SIG-M5 (cell line): ENCODE data around the gene CCDC141.

Experiments used
- DNase-seq: peaks from one replicate; lab custom pipeline; 2025; lab: John Stamatoyannopoulos, UW

CCDC141 gene

DNA sequence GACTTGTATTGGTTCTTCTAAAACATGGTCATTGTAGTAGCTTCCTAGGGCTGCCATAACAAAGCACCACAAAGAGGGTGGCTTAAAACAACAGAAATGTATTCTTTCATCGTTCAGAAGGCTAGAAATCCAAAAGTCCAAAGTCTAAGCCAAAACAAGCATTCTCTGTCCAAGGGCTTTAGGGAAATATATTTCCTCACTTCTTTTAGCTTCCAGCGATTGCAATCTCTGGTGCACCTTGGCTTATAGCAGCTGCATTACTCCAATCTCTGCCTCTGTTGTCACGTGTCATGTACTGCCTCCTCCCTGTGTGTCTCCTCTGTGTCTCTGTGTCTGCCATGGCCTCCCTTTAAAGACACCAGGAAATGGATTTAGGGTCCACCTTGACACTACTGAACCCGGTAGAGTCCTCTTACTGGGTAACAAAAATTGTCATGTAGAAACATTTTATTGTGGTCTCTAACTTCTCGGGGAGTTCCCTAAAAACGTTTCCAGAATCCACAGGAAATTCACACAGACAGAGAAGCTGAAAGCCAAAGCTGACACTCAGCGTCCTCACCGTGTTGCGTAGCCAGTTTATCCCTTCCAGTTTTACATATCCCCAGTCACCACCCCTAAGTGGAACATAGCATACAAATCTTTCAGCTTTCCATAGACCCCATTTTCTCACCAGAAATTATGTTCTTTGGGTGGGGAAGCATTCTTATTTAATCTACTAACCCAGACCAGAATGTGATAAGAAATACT, 222.0 kb downstream of the CCDC141 start:
- no peak for DNase-seq

GRCh38 chr2:178827111-178827510, 222.8 kb downstream of the CCDC141 start:
- DNase-seq: no peak

GRCh38 chr2:178825183-178825582, 224.8 kb downstream of the CCDC141 start:
- DNase-seq: no peak

DNA sequence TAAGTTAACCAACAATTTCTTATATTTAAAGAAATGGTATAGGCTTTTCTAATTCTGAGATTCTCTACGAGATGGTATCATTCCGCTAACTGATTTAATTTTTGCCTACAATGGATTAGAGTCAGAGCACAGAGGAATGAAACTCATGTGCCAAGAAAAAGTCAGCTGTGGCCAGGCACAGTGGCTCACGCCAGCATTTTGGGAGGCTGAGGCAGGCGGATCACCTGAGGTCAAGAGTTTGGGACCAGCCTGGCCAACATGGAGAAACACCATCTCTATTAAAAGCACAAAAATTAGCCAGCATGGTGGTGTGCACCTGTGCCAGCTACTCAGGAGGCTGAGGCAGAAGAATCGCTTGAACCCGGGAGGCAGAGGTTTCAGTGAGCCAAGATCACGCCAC, 225.8 kb downstream of the CCDC141 start:
- no peak for DNase-seq

- DNase-seq: no peak
Measured at GRCh38 chr2:178819992-178820391, 229.9 kb downstream of the CCDC141 start.

GRCh38 chr2:178819147-178819875, 230.6 kb downstream of the CCDC141 start:
- no peak for DNase-seq

DNA sequence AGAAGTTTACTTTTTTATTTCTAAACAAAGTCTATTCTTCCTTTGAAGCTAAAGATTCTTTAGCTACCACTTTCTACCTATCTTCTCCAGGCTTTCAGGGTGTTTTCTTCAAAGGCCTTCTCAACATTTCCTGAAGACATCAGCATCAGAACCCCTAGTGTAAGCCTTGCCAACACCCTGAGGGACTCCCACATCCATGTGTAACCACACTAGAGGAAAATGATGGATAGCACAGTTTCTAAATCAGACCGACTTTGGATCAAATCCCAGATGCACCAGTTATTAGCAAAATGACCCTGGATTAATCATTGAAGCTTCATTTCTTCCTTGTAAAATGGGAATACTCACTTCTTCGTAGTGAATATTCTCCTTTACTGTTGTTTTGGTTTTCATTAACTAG, 238.0 kb downstream of the CCDC141 start:
- DNase-seq: no peak

DNA sequence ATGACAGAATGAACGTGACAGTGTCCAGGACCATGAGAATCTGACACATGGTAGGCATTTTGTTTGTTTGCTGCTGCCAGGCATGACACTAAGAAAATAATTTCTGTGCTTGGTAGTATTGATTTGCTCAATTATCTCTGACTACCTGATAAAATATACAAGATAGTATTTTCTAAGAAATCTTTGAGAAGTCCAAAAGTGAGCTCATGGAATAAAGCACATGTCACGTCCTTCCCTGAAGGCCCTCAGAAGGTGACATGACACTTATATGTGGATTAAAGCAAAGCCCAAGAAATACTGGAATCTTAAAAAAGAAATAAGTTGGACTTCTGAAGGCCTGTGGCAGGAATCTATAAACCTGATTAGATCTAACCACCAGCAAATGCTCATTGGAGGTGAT, 238.9 kb downstream of the CCDC141 start:
- no peak for DNase-seq

DNA sequence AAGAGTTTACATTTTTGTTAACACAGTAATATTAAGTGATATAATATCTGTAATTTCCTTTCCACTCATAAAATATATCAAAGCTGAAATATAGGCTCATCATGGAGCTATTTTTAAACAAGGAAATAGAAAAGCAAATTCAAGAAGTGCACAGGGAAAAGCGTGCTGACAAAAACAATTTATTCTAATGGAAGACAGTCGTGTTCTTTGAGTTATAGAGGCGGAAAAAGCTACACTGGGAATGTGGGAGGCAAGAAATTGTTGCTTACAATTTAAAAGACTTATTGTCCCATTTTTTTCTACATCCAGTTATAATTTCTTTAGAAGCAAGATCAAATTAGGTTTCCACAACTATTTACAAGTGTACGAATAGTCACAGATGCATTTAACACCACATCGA, 239.5 kb downstream of the CCDC141 start:
- DNase-seq: no peak

DNA sequence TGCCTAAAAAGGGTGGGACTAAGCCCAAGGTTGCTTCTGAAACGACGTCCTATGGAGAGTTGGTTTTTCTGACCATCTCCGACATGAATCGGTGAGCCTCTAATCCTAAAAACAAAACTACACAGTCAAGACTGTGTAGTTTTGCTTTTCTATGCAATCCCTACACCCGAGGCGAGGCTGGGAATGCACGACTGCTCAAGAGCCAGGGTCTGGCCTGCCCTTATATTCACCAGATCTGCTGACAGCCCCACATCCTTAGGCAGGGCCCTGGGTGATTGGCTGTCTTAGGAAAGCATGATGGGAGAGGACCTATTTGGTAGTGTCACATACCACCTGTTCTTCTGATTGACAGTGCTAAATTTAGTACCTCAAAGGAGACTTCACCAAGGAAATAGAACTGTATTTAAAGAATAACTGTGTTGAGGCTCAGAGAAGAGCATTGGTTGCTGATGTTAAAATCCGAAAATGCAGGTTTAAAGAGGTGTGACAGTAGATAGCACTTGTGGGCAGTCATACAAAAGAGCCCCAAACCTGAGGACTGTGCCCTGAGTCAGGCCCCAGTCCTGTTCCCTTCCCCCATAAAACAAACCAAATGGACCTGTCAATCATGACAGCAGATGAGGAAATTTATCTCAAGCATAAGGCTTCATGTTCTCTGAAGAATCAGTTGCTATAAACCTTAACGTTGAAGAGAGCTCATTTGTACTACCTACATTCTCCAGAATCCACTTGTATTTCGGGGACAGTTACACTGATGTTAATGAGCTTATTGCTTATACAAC, 242.5 kb downstream of the CCDC141 start, which contains the start of gene TTN:
Gene TTN, minus strand, starts transcription at position 197 of the 782 bp plus-strand sequence. CDS start 2,781 bp downstream, outside the sequence.
- no peak for DNase-seq

GRCh38 chr2:178806543-178806942, 243.4 kb downstream of the CCDC141 start:
- DNase-seq: no peak

DNA sequence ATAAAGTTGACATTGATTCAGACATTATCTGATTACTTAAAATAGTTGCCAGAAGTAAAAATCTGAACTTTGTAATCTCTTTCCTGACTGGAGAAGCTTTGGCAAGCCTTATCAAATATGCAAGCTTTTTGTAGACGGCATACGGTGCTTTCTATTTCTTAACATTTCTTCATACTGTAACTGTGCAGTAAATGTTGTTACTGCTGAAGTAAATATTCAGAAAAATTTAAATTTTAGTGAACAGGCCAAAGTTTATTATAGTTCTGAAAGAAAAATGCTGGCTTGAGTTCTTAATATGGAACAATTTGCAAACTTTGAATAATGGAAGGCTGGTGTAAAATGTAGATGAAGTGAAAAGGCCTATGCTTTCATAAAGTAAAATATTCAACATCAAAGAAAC, 244.5 kb downstream of the CCDC141 start:
- DNase-seq: no peak

- DNase-seq: no peak
Measured at GRCh38 chr2:178804791-178805190, 245.1 kb downstream of the CCDC141 start.

DNA sequence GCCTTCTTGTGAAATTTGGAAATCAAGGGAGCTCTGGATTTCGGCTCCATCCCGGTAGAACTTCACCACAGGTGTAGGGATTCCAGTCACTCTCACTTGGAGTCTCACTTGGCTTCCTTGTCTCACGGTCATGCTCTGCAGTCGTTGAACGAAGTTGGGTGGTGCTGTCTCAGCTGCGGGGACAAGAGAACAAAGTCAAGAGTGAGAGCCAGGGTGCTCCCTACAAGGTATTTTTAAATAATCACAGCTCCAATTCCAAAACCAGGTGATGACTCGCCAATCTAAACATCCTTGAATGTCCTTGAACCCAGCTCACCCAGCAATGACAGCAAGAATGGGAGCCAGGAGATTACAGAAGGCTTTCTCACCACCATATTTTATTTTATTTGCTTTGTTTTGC, 249.4 kb downstream of the CCDC141 start:
- DNase-seq: no peak

- DNase-seq: no peak
Measured at GRCh38 chr2:178799305-178799704, 250.6 kb downstream of the CCDC141 start.

- DNase-seq: no peak
Measured at GRCh38 chr2:178796079-178796677, 253.8 kb downstream of the CCDC141 start.

DNA sequence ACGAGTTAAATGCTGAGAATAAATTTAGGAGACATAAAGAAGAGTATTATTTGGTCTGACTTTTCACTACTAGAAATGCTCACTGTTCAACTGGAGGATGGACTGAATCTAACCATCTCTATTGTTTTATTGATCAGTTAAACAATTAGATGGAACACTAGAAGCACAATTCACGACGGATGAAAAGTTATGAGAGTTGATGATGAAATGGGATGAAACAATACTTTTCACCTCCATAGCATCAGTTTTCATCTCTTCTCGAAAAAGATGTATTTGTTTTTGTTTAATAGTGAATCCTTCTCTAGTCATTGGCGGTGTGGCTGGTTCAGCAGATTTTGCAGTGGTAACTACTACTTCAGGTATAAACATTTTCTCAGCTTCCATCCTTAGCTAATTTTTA, 262.0 kb downstream of the CCDC141 start:
- no peak for DNase-seq

- no peak for DNase-seq
Measured at GRCh38 chr2:178787155-178787554, 262.8 kb downstream of the CCDC141 start.

GRCh38 chr2:178783889-178784288, 266.0 kb downstream of the CCDC141 start:
- DNase-seq: no peak

- no peak for DNase-seq
Measured at GRCh38 chr2:178782236-178782635, 267.7 kb downstream of the CCDC141 start.
